D721Med (cell line): ENCODE results near the gene TRAM2.

Experiments
- DNase-seq: peaks from one replicate; pipeline ENCODE4 v3.0.0; 2011; ENCODE audit warnings: low spot score; ENCODE audit not compliant: insufficient read length
- FAIRE-seq: peaks from 2 replicates; lab custom pipeline; 2011; peaks lifted over from hg19 to GRCh38; lab: Jason Lieb, UNC
- TF ChIP-seq, protein P1 (sequence below): IDR thresholded peaks from 2 replicates; pipeline ENCODE4 v1.5.1; 2012; ENCODE audit warnings: mild to moderate bottlenecking, control low read depth; ENCODE audit not compliant: insufficient read depth; ENCODE audit errors: missing control alignments

Gene TRAM2

GRCh38 chr6:52553158-52553557 is 23.7 kb downstream of the TRAM2 start:
- TF ChIP-seq, protein P1, sequence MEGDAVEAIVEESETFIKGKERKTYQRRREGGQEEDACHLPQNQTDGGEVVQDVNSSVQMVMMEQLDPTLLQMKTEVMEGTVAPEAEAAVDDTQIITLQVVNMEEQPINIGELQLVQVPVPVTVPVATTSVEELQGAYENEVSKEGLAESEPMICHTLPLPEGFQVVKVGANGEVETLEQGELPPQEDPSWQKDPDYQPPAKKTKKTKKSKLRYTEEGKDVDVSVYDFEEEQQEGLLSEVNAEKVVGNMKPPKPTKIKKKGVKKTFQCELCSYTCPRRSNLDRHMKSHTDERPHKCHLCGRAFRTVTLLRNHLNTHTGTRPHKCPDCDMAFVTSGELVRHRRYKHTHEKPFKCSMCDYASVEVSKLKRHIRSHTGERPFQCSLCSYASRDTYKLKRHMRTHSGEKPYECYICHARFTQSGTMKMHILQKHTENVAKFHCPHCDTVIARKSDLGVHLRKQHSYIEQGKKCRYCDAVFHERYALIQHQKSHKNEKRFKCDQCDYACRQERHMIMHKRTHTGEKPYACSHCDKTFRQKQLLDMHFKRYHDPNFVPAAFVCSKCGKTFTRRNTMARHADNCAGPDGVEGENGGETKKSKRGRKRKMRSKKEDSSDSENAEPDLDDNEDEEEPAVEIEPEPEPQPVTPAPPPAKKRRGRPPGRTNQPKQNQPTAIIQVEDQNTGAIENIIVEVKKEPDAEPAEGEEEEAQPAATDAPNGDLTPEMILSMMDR, result no peak
- FAIRE-seq, result no peak
- DNase-seq, result no peak

- TF ChIP-seq, protein P1, result no peak
- no peak for DNase-seq
- FAIRE-seq, result no peak
These were observed 24.6 kb downstream of the TRAM2 start for GRCh38 chr6:52552278-52552643.

DNA sequence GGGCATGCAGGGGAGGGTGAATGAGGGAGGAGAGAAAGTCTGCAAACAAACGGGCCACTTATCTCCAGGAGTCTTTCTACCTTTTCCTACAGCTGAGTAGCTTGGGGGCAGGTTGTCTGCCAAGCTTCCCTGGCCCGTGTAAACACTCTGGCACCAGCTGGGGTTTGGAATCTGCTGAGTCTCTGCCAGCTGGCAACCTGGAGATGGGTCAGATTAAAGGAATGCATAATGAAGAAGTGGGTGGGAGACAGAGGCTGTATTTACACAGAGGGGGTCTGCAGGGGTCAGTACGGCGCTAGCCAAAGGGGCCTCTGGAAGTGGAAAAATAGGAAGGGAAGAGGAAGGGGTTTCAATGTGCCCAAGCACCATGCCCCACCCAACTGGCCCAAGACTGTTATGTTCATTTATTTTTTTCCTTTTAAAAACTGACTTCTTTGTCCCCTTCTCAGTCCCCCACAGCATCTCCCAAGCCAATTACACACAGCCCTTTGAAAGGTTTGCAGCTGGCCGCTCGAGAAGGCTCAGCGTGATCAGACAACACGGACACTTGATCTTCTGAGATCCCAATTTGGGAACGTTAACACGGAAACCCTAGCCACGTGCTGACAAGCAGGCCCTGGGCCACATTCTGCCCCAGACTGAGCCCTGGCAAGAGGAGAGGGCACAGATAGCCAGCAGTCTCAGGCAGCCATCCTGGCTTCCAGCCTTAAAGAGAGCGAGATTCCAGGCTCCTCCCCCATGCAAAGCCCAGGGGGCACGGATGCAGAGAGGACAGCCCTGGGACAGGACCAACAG is 25.2 kb downstream of the TRAM2 start:
- TF ChIP-seq, protein P1, result peak; percentile 30
- FAIRE-seq (no peak), DNase-seq (no peak)

DNA sequence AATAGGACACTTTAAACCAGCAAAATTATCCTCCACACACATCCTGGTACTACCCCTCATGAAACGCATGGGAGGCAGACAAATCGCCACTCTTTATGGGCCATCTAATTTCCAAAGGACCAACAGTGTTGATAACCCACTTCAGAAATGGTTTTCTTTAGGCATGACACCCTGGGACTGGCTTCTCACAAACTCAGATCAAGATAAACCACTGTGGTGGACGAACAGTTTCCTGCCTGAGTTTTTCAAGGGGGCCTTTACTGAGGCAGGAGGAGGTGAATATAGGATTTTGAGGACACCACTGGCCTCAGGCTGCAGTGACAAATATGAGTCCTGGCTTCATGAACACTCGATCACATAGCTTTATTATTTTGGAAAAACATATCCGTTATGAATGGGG is 26.0 kb downstream of the TRAM2 start:
- FAIRE-seq (no peak), DNase-seq (no peak)
- TF ChIP-seq, protein P1, result no peak

- no peak for DNase-seq
- TF ChIP-seq, protein P1, result no peak
- FAIRE-seq, result no peak
These were observed 26.8 kb downstream of the TRAM2 start for GRCh38 chr6:52550014-52550575.

DNA sequence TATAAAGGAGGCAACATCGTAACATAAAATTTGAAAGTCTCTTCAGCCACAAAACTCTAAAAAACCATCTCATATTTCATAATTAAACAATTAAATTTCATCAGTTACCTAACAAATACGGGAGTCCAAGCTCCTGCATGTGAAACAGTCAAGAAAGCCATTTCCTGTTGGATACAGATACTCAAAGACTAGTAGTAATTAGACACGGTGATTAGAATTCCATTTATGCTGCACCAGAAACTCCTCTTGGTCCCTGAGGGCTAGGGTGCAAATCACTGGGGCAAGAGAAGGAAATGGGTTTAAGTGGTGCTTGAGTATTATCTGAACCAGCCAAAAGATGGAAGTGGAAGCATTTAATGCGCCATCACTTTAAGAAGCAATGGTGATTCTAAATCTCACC is 27.4 kb downstream of the TRAM2 start:
- DNase-seq, result no peak

GRCh38 chr6:52548999-52549398 is 27.9 kb downstream of the TRAM2 start:
- no peak for FAIRE-seq
- DNase-seq, result no peak
- TF ChIP-seq, protein P1, result no peak

More for the DNA sequence above, 27.4 kb downstream of the TRAM2 start:
- FAIRE-seq, result no peak
- TF ChIP-seq, protein P1, result no peak
